GM12891 (cell line): Measurements from ENCODE around the gene TAF1D.

Source experiments
- PAX5 ChIP-seq: IDR thresholded peaks from 2 replicates; pipeline ENCODE4 v1.6.1; 2011; ENCODE audit warnings: low read length, moderate library complexity, mild to moderate bottlenecking; ENCODE audit not compliant: insufficient read depth, severe bottlenecking
- POLR2A ChIP-seq: IDR thresholded peaks from 2 replicates; pipeline ENCODE4 v1.6.1; 2011; ENCODE audit warnings: low read depth, low read length, control low read depth
- POLR2AphosphoS5 ChIP-seq: IDR thresholded peaks from 2 replicates; pipeline ENCODE4 v1.6.1; 2011; ENCODE audit warnings: low read depth, low read length, control low read depth
- POU2F2 ChIP-seq: IDR thresholded peaks from 2 replicates; pipeline ENCODE4 v1.6.1; 2011; ENCODE audit warnings: low read depth, mild to moderate bottlenecking, control low read depth, low read length, moderate library complexity
- SPI1 ChIP-seq: IDR thresholded peaks from 2 replicates; pipeline ENCODE4 v1.6.1; 2011; ENCODE audit warnings: low read depth, low read length, control low read depth
- TAF1 ChIP-seq: IDR thresholded peaks from 2 replicates; pipeline ENCODE4 v1.6.1; 2011; ENCODE audit warnings: low read depth, low read length, control low read depth

DNA sequence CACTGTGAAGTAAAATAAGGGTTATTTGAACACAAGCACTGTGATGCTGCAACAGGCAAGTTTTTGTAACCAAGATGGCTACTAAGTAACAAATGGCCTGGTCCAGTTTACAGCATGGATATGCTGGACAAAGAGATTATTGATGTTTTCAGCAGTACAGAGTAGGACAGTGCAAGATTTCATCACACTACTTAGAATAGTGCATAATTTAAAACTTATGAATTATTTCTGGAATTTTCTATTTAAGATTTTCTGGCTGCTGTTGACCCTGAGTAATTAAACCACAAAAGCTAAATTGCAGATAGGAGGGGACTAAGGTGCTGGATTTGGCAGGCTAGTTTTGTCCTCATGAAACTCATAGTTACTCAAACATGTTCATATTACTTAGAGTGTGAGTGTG, 46.7 kb downstream of the TAF1D start:
- TF ChIP-seq POLR2A, result no peak
- no peak for TF ChIP-seq TAF1
- TF ChIP-seq POLR2AphosphoS5, result no peak
- no peak for TF ChIP-seq POU2F2
- TF ChIP-seq SPI1, result no peak
- TF ChIP-seq PAX5, result no peak
